ENCODE measurements around the gene PKN2. TPM values are rescaled to one million over a fixed set of nuclear protein-coding genes. Genes with fewer than 3 reads are reported as not detected.

PKN2 gene
- total RNA-seq, 2 experiments from 2014 or later = 18.0 to 18.1 TPM

- ChIA-PET POLR2A (interaction anchor here (2.0 kb wide), 1 partner anchor 24 kb away, joined by 13 read pairs; the partner anchor contains the start of gene PKN2), CTCF (interaction anchor here (0.9 to 2.3 kb wide), 5 partner anchors 12 to 219 kb away, joined by 3 to 13 read pairs (median 5); partner anchors contain the start of gene PKN2)
- no peaks in the 10 kb centered on the region for H3K9me3 Mint-ChIP-seq
- H3K36me3 Mint-ChIP-seq (ENCODE audit: low read depth) = no peaks in the 10 kb centered on the region
- intact Hi-C loops (cut with micrococcal nuclease) = loop anchor here (5.0 kb wide), 1 partner anchor 218 kb away; no protein-coding TSS in a partner anchor
- TF ChIP-seq, protein P1, sequence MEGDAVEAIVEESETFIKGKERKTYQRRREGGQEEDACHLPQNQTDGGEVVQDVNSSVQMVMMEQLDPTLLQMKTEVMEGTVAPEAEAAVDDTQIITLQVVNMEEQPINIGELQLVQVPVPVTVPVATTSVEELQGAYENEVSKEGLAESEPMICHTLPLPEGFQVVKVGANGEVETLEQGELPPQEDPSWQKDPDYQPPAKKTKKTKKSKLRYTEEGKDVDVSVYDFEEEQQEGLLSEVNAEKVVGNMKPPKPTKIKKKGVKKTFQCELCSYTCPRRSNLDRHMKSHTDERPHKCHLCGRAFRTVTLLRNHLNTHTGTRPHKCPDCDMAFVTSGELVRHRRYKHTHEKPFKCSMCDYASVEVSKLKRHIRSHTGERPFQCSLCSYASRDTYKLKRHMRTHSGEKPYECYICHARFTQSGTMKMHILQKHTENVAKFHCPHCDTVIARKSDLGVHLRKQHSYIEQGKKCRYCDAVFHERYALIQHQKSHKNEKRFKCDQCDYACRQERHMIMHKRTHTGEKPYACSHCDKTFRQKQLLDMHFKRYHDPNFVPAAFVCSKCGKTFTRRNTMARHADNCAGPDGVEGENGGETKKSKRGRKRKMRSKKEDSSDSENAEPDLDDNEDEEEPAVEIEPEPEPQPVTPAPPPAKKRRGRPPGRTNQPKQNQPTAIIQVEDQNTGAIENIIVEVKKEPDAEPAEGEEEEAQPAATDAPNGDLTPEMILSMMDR (IDR thresholded peaks at IDR 0.05) = no peak
- no peak overlapping the region for H3K4me3 Mint-ChIP-seq
- ATAC-seq (peak; percentile 64), DNase-seq (no peak)
- peak overlapping the region; percentile 4 for H3K27ac Mint-ChIP-seq
- peaks cover 22% of the 10 kb centered on the region for H3K4me1 Mint-ChIP-seq (ENCODE audit: low read depth)
- H3K27me3 Mint-ChIP-seq = no peaks in the 10 kb centered on the region
Measured at GRCh38 chr1:88659552-88659951, 24.5 kb upstream of the PKN2 start.

DNA sequence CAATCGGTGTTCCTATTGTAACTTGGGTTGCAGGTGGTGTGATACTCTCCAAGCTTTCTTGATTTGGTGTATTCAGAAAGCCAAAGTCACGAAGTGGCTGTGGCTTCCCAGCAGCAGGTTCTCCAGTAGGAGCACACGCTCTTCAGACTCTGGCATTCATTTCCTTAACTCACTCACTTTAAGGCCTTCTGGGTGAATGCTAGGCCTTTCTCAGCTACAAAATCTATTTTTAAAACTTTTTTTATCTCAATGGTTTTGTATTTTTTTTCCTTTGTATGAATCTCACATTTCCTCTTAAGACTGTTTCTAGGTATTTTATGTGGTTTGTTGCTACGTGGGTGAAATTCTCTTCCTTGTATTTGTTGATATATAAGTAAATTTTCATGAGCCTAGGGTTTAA lies 22.9 kb upstream of the PKN2 start:
- ATAC-seq (peak; percentile 40), DNase-seq (peak; percentile 8)
- Mint-ChIP-seq H3K27ac (peak overlapping the region; percentile 76), H3K36me3 (ENCODE audit: low read depth) (no peaks in the 10 kb centered on the region), H3K4me3 (peak overlapping the region; percentile 62), H3K27me3 (peaks cover 1% of the 10 kb centered on the region), H3K9me3 (no peaks in the 10 kb centered on the region), H3K4me1 (ENCODE audit: low read depth) (peaks cover 22% of the 10 kb centered on the region)
- CTCF ChIA-PET = interaction anchor here (0.8 to 1.5 kb wide), 5 partner anchors 8 to 215 kb away, joined by 3 to 6 read pairs (median 4); no protein-coding TSS in a partner anchor
- TF ChIP-seq, protein P1 (IDR thresholded peaks at IDR 0.05) = no peak
- POLR2A ChIA-PET = interaction anchor here (1.3 to 2.0 kb wide), 2 partner anchors 23 to 114 kb away, joined by 3 to 13 read pairs; partner anchors contain the start of gene PKN2
- intact Hi-C loops (cut with micrococcal nuclease) = no loop called here

DNA sequence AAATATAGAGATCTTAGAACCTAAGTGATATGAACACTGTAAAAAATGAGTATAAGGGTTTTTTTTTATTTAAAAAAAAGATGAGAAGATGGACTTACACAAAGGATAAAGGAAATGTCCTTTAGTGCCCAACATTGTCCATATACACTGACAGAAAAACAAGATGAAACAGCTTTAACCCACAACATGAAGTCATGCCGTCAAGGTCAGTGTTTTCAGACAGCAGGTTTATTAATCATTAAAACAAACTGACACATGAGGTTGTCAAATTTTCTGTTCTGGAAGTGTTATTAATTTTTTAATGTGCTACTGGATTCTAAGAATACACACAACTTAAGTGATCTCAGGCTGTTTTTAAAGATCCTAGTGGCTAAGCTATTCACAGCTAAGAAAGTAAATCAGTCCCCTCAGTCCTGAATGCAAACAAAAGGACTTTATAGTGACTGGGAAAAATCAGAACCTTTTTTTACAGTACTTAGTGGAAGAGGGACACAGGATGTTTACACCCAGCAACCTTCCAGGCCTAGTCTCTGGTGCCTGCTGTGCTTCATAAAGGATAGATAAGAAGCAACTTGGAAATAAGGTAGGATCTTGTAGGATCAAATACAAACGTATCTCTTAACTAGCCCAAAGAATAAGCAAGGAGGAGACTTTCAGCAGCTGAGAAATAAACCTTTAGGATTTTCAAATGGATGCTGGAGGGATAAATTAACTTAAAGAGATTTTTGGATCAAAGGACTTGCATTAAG lies 21.9 kb upstream of the PKN2 start:
- CTCF ChIA-PET = interaction anchor here (1.4 to 1.5 kb wide), 2 partner anchors 21 to 214 kb away, joined by 3 to 6 read pairs; no protein-coding TSS in a partner anchor
- POLR2A ChIA-PET = no interaction called here
- no peak for DNase-seq
- TF ChIP-seq, protein P1 (IDR thresholded peaks at IDR 0.05) = no peak
- peaks cover 22% of the 10 kb centered on the region for H3K4me1 Mint-ChIP-seq (ENCODE audit: low read depth)
- peaks cover 1% of the 10 kb centered on the region for H3K27me3 Mint-ChIP-seq
- H3K27ac Mint-ChIP-seq = no peak overlapping the region
- ATAC-seq = no peak
- no peaks in the 10 kb centered on the region for H3K36me3 Mint-ChIP-seq (ENCODE audit: low read depth)
- H3K4me3 Mint-ChIP-seq = no peak overlapping the region
- no peaks in the 10 kb centered on the region for H3K9me3 Mint-ChIP-seq
- intact Hi-C loops (cut with micrococcal nuclease) = no loop called here

GRCh38 chr1:88662723-88663122 lies 21.4 kb upstream of the PKN2 start:
- ATAC-seq = no peak
- H3K9me3 Mint-ChIP-seq = no peaks in the 10 kb centered on the region
- CTCF ChIA-PET = no interaction called here
- H3K4me1 Mint-ChIP-seq (ENCODE audit: low read depth) = peaks cover 22% of the 10 kb centered on the region
- POLR2A ChIA-PET = no interaction called here
- no peak overlapping the region for H3K27ac Mint-ChIP-seq
- TF ChIP-seq, protein P1 (IDR thresholded peaks at IDR 0.05) = no peak
- intact Hi-C loops (cut with micrococcal nuclease) = no loop called here
- DNase-seq = no peak
- peaks cover 1% of the 10 kb centered on the region for H3K27me3 Mint-ChIP-seq
- no peak overlapping the region for H3K4me3 Mint-ChIP-seq
- no peaks in the 10 kb centered on the region for H3K36me3 Mint-ChIP-seq (ENCODE audit: low read depth)

DNA sequence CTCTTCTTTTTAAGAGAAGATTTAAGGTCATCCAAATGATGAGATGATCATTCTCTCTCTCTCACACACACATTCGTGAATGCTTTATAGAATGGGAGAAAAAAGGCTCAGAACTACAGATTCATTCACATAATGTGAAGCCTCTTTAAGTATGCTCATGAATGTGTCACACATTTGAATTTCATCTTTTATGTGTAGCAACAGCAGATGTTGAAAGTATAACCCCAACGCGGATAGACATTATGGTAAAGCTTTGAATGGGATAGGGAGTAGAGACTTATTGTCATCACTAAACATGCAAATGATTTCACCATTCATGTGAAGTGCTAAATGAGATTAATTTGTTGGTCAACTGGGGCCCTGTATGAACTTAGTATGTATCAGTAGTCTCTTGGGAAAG lies 15.7 kb upstream of the PKN2 start:
- no peaks in the 10 kb centered on the region for H3K4me1 Mint-ChIP-seq (ENCODE audit: low read depth)
- ATAC-seq = no peak
- CTCF ChIA-PET = interaction anchor here (1.2 to 2.7 kb wide), 2 partner anchors 8 to 12 kb away, joined by 4 to 13 read pairs; no protein-coding TSS in a partner anchor
- peaks cover 4% of the 10 kb centered on the region for H3K27me3 Mint-ChIP-seq
- POLR2A ChIA-PET = interaction anchor here (1.0 kb wide), 1 partner anchor 16 kb away, joined by 3 read pairs; no protein-coding TSS in a partner anchor
- H3K4me3 Mint-ChIP-seq = no peak overlapping the region
- no peak for DNase-seq
- no peaks in the 10 kb centered on the region for H3K9me3 Mint-ChIP-seq
- TF ChIP-seq, protein P1 (IDR thresholded peaks at IDR 0.05) = no peak
- intact Hi-C loops (cut with micrococcal nuclease) = no loop called here
- no peak overlapping the region for H3K27ac Mint-ChIP-seq
- no peaks in the 10 kb centered on the region for H3K36me3 Mint-ChIP-seq (ENCODE audit: low read depth)
